ENCODE results near the gene ENDOV. TPM values are rescaled to one million over a fixed set of nuclear protein-coding genes. Genes with fewer than 3 reads are reported as not detected.

Gene ENDOV
- total and polyA plus RNA-seq, 2 of the 13 experiments (the other 11 are each of a cell fraction or from before 2014, with no cell fraction given): 15.1 to 17.1 TPM

DNA sequence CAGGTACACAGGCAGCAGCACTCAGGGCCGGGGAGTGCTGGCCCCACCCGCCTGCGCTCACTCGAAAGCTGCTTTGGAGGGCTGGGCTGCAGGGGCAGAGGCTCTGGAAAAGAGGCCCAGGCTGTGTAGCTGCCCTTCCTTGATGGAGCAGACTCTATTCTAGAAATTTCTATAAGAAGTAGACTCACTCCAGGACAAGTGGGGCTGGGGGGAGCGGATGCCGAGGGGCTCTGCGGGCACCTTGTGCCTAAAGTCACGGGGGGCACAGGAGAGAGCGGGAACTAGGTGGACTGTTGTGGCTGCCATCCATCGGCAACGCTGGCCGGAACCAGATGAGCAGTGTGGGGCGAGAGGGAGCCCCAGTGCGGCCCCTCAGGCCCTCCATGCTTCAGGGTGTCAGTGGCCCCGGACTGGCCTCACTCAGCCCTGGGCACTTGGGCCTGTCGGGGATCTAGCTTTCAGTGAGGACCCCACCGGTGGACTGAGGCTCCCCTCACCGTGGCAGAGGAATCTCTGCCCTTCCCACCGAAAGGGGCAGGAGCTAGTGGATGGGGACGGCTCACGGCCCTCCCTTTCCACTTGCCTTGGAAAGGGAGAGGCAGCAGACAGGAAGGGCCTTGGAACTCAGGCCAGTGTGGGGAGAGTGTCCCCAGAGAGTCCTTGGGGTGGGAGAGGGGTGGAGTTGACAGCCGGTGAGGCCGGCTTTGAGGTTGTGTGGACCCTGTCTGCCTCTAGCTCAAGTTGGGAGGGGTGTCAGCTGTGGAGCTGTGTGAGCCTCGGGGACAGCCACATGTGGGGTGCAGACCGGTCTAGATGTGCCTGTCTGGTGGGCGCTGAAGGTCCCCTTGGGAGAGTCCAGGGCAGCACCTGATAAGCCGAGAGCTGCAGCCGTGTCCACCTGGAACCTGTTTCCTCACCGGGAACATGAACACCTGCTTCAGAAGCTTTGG is 16.6 kb downstream of the ENDOV start:
- Histone ChIP-seq H2AFZ (ENCODE audit: low read length) (no peak overlapping the region), H3K4me3 (replicated peaks in 1 of 3; ENCODE audit: insufficient read depth in 1 of 3, low read depth in 2 of 3, low read length in 3 of 3) (no peak overlapping the region), H3K27ac (ENCODE audit: extremely low read length, insufficient read depth, low read length) (no peak overlapping the region), H3K4me2 (ENCODE audit: low read depth, low read length) (no peak overlapping the region), H3K4me1 (ENCODE audit: insufficient read depth, low read length) (no peaks in the 10 kb centered on the region), H4K20me1 (ENCODE audit: insufficient read depth, low read length) (no peaks in the 10 kb centered on the region; the same call in 1 of the 2 replicates), H3K27me3 (ENCODE audit: control insufficient read depth in 1 of 2, insufficient read depth in 2 of 2, low read length in 2 of 2) (no peaks in the 10 kb centered on the region), H3K36me3 (replicated peaks in 1 of 2; ENCODE audit: control insufficient read depth in 1 of 2, insufficient read depth in 2 of 2, low read length in 2 of 2) (no peaks in the 10 kb centered on the region), H3K9me3 (ENCODE audit: low read length) (no peaks in the 10 kb centered on the region), H3K9ac (ENCODE audit: insufficient read depth, low read depth, low read length) (no peak overlapping the region), H3K79me2 (ENCODE audit: insufficient read depth, low read length) (no peaks in the 10 kb centered on the region)
- FAIRE-seq (no peak), DNase-seq (ENCODE audit: low spot score) (no peak), ATAC-seq (no peak)
- WGBS (ENCODE audit: low lambda C conversion rate): 67% methylated on average over 29 of the region's 29 CpGs
- in situ Hi-C loops (cut with HindIII; ENCODE audit: extremely low pct_ligation_motif_present, low pct_unique_long_range_greater_than_20kb): no loop called here
- TF ChIP-seq ZNF530 (CRISPR knock-in tag; IDR thresholded peaks at IDR 0.05; ENCODE audit: low read depth): no peak
- TF ChIP-seq KLF11 (CRISPR knock-in tag; IDR thresholded peaks at IDR 0.05): no peak
- TF ChIP-seq TIGD3 (CRISPR knock-in tag; IDR thresholded peaks at IDR 0.05; ENCODE audit: borderline replicate concordance): no peak
- TF ChIP-seq MED1 (CRISPR knock-in tag; IDR thresholded peaks at IDR 0.05): no peak
- TF ChIP-seq ZNF792 (CRISPR knock-in tag; IDR thresholded peaks at IDR 0.05): no peak
- no peak for TF ChIP-seq RXRA (CRISPR knock-in tag; IDR thresholded peaks at IDR 0.05)
- TF ChIP-seq, protein P1, sequence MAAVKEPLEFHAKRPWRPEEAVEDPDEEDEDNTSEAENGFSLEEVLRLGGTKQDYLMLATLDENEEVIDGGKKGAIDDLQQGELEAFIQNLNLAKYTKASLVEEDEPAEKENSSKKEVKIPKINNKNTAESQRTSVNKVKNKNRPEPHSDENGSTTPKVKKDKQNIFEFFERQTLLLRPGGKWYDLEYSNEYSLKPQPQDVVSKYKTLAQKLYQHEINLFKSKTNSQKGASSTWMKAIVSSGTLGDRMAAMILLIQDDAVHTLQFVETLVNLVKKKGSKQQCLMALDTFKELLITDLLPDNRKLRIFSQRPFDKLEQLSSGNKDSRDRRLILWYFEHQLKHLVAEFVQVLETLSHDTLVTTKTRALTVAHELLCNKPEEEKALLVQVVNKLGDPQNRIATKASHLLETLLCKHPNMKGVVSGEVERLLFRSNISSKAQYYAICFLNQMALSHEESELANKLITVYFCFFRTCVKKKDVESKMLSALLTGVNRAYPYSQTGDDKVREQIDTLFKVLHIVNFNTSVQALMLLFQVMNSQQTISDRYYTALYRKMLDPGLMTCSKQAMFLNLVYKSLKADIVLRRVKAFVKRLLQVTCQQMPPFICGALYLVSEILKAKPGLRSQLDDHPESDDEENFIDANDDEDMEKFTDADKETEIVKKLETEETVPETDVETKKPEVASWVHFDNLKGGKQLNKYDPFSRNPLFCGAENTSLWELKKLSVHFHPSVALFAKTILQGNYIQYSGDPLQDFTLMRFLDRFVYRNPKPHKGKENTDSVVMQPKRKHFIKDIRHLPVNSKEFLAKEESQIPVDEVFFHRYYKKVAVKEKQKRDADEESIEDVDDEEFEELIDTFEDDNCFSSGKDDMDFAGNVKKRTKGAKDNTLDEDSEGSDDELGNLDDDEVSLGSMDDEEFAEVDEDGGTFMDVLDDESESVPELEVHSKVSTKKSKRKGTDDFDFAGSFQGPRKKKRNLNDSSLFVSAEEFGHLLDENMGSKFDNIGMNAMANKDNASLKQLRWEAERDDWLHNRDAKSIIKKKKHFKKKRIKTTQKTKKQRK (IDR thresholded peaks at IDR 0.05; ENCODE audit: low read length): no peak
- no peak for TF ChIP-seq FOXC1 (CRISPR knock-in tag; IDR thresholded peaks at IDR 0.05; ENCODE audit: borderline replicate concordance)
- TF ChIP-seq, protein P2, sequence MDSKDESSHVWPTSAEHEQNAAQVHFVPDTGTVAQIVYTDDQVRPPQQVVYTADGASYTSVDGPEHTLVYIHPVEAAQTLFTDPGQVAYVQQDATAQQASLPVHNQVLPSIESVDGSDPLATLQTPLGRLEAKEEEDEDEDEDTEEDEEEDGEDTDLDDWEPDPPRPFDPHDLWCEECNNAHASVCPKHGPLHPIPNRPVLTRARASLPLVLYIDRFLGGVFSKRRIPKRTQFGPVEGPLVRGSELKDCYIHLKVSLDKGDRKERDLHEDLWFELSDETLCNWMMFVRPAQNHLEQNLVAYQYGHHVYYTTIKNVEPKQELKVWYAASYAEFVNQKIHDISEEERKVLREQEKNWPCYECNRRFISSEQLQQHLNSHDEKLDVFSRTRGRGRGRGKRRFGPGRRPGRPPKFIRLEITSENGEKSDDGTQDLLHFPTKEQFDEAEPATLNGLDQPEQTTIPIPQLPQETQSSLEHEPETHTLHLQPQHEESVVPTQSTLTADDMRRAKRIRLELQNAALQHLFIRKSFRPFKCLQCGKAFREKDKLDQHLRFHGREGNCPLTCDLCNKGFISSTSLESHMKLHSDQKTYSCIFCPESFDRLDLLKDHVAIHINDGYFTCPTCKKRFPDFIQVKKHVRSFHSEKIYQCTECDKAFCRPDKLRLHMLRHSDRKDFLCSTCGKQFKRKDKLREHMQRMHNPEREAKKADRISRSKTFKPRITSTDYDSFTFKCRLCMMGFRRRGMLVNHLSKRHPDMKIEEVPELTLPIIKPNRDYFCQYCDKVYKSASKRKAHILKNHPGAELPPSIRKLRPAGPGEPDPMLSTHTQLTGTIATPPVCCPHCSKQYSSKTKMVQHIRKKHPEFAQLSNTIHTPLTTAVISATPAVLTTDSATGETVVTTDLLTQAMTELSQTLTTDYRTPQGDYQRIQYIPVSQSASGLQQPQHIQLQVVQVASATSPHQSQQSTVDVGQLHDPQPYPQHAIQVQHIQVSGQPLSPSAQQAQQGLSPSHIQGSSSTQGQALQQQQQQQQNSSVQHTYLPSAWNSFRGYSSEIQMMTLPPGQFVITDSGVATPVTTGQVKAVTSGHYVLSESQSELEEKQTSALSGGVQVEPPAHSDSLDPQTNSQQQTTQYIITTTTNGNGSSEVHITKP (CRISPR knock-in tag; IDR thresholded peaks at IDR 0.05; ENCODE audit: low read depth): no peak
- no peak for TF ChIP-seq ZNF569 (CRISPR knock-in tag; IDR thresholded peaks at IDR 0.05; ENCODE audit: borderline replicate concordance)
- no peak for TF ChIP-seq PCBP2 (optimal IDR thresholded peaks at IDR 0.05; ENCODE audit: low read depth, low read length, poor library complexity, severe bottlenecking)
- BruUV-seq (replicated peaks): no TSS peak
- intact Hi-C loops (cut with micrococcal nuclease; ENCODE audit: unreplicated experiment): no loop called here
- ChIA-PET CTCF (ENCODE audit: low intra/inter-chr PET ratio, low total read pairs) (interaction anchor here (5.9 kb wide), 1 partner anchor 144 kb away, joined by 114 read pairs; no protein-coding TSS in a partner anchor), POLR2A (no interaction called here)
